ENCODE data around the gene RXFP3. TPM values are rescaled to one million over a fixed set of nuclear protein-coding genes. Genes with fewer than 3 reads are reported as not detected.

Gene RXFP3
- total RNA-seq, 2 donors from 2014 or later = 0.13 TPM; not detected in 1

- no peaks in the 10 kb centered on the region for H3K9me3 Mint-ChIP-seq
- Histone ChIP-seq H3K4me3 (ENCODE audit: low read length) (no peak overlapping the region), H3K9ac (ENCODE audit: extremely low read depth, low read length, poor library complexity, severe bottlenecking) (no peak overlapping the region), H3K4me1 (ENCODE audit: control insufficient read depth, insufficient read depth, low read length) (no peaks in the 10 kb centered on the region), H3K36me3 (ENCODE audit: control insufficient read depth, insufficient read depth, low read length) (no peaks in the 10 kb centered on the region), H3K27me3 (ENCODE audit: control insufficient read depth, insufficient read depth, low read length, poor library complexity, severe bottlenecking) (no peaks in the 10 kb centered on the region), H3K27ac (ENCODE audit: low read depth, low read length) (no peak overlapping the region), H3K9me3 (ENCODE audit: control insufficient read depth, low read length) (peaks cover 2% of the 10 kb centered on the region)
- no peaks in the 10 kb centered on the region for H3K27me3 Mint-ChIP-seq (ENCODE audit: insufficient read depth)
- TF ChIP-seq, protein P1, sequence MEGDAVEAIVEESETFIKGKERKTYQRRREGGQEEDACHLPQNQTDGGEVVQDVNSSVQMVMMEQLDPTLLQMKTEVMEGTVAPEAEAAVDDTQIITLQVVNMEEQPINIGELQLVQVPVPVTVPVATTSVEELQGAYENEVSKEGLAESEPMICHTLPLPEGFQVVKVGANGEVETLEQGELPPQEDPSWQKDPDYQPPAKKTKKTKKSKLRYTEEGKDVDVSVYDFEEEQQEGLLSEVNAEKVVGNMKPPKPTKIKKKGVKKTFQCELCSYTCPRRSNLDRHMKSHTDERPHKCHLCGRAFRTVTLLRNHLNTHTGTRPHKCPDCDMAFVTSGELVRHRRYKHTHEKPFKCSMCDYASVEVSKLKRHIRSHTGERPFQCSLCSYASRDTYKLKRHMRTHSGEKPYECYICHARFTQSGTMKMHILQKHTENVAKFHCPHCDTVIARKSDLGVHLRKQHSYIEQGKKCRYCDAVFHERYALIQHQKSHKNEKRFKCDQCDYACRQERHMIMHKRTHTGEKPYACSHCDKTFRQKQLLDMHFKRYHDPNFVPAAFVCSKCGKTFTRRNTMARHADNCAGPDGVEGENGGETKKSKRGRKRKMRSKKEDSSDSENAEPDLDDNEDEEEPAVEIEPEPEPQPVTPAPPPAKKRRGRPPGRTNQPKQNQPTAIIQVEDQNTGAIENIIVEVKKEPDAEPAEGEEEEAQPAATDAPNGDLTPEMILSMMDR (conservative IDR thresholded peaks at IDR 0.05) = no peak
- no peak for DNase-seq
- H3K4me1 Mint-ChIP-seq = peaks cover 8% of the 10 kb centered on the region
- no peak overlapping the region for H3K4me3 Mint-ChIP-seq
- 95 to 100% methylated on average over 2 to 3 of the region's 3 CpGs for WGBS, 2 experiments (ENCODE audit: insufficient coverage in 1 of 2, insufficient read length in 1 of 2)
- H3K36me3 Mint-ChIP-seq (ENCODE audit: low read depth) = no peaks in the 10 kb centered on the region
- no peak overlapping the region for H3K27ac Mint-ChIP-seq
These were observed 43.8 kb downstream of the RXFP3 start for GRCh38 chr5:33980030-33980429.

- Histone ChIP-seq H3K36me3 (ENCODE audit: control insufficient read depth, insufficient read depth, low read length) (no peaks in the 10 kb centered on the region), H3K4me3 (ENCODE audit: low read length) (no peak overlapping the region), H3K9me3 (ENCODE audit: control insufficient read depth, low read length) (peaks cover 11% of the 10 kb centered on the region), H3K27me3 (ENCODE audit: control insufficient read depth, insufficient read depth, low read length, poor library complexity, severe bottlenecking) (no peaks in the 10 kb centered on the region), H3K27ac (ENCODE audit: low read depth, low read length) (no peak overlapping the region), H3K9ac (ENCODE audit: extremely low read depth, low read length, poor library complexity, severe bottlenecking) (no peak overlapping the region), H3K4me1 (ENCODE audit: control insufficient read depth, insufficient read depth, low read length) (no peaks in the 10 kb centered on the region)
- Mint-ChIP-seq H3K36me3 (ENCODE audit: low read depth) (no peaks in the 10 kb centered on the region), H3K4me3 (no peak overlapping the region), H3K27me3 (ENCODE audit: insufficient read depth) (no peaks in the 10 kb centered on the region), H3K27ac (no peak overlapping the region), H3K9me3 (no peaks in the 10 kb centered on the region), H3K4me1 (no peaks in the 10 kb centered on the region)
- 91 to 98% methylated on average over 6 to 8 of the region's 8 CpGs for WGBS, 2 experiments (ENCODE audit: insufficient coverage in 1 of 2, insufficient read length in 1 of 2)
- TF ChIP-seq, protein P1 (conservative IDR thresholded peaks at IDR 0.05) = no peak
- DNase-seq = no peak
These were observed 45.4 kb downstream of the RXFP3 start for GRCh38 chr5:33981408-33982162.

- no peaks in the 10 kb centered on the region for H3K27me3 ChIP-seq (ENCODE audit: control insufficient read depth, insufficient read depth, low read length, poor library complexity, severe bottlenecking)
- peaks cover 15% of the 10 kb centered on the region for H3K36me3 ChIP-seq (ENCODE audit: control insufficient read depth, insufficient read depth, low read length)
- no peak for DNase-seq
- no peak overlapping the region for H3K4me3 ChIP-seq (ENCODE audit: low read length)
- Mint-ChIP-seq H3K36me3 (ENCODE audit: low read depth) (peaks cover 21% of the 10 kb centered on the region), H3K4me3 (no peak overlapping the region), H3K27me3 (ENCODE audit: insufficient read depth) (no peaks in the 10 kb centered on the region), H3K4me1 (no peaks in the 10 kb centered on the region), H3K9me3 (no peaks in the 10 kb centered on the region), H3K27ac (no peak overlapping the region)
- 95 to 100% methylated on average over 2 to 15 of the region's 15 CpGs for WGBS, 2 experiments (ENCODE audit: insufficient coverage in 1 of 2, insufficient read length in 1 of 2)
- no peaks in the 10 kb centered on the region for H3K4me1 ChIP-seq (ENCODE audit: control insufficient read depth, insufficient read depth, low read length)
- TF ChIP-seq, protein P1 (conservative IDR thresholded peaks at IDR 0.05) = no peak
- no peak overlapping the region for H3K27ac ChIP-seq (ENCODE audit: low read depth, low read length)
- no peak overlapping the region for H3K9ac ChIP-seq (ENCODE audit: extremely low read depth, low read length, poor library complexity, severe bottlenecking)
- peaks cover 19% of the 10 kb centered on the region for H3K9me3 ChIP-seq (ENCODE audit: control insufficient read depth, low read length)
These were observed 48.0 kb downstream of the RXFP3 start for GRCh38 chr5:33984178-33984577.

All from endodermal cell (in vitro differentiated cells).